GM19397 (cell line): ENCODE results near the gene ATOH8.
A peak's percentile ranks its signal among the peaks of the same experiment; 100 is the strongest.

Experiments used
- ATAC-seq: cut with Tn5 transposase; IDR thresholded peaks from one replicate; pipeline ENCODE4 v1.9.1; 2021; ENCODE audit warnings: mild to moderate bottlenecking, moderate library complexity; ENCODE audit not compliant: unreplicated experiment

ATOH8 gene

DNA sequence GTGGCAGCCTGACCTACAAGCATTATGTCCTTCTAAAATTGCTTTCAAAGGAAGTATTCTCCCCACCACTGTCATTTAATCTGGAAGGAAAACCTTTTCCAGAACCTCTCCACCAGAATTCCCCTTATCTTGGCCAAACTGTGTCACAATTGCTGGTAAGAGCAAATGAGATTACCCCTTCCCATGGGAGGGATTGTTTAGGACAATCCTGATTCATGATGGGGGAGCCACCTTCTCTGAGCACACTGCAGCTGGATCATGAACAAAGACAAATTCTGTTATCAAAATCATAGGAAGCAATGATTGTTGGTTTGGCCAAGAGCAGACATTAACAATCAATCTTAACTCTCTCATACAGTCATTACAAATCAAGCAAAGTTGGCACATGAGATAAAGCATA is 18.1 kb upstream of the ATOH8 start:
- ATAC-seq = no peak

DNA sequence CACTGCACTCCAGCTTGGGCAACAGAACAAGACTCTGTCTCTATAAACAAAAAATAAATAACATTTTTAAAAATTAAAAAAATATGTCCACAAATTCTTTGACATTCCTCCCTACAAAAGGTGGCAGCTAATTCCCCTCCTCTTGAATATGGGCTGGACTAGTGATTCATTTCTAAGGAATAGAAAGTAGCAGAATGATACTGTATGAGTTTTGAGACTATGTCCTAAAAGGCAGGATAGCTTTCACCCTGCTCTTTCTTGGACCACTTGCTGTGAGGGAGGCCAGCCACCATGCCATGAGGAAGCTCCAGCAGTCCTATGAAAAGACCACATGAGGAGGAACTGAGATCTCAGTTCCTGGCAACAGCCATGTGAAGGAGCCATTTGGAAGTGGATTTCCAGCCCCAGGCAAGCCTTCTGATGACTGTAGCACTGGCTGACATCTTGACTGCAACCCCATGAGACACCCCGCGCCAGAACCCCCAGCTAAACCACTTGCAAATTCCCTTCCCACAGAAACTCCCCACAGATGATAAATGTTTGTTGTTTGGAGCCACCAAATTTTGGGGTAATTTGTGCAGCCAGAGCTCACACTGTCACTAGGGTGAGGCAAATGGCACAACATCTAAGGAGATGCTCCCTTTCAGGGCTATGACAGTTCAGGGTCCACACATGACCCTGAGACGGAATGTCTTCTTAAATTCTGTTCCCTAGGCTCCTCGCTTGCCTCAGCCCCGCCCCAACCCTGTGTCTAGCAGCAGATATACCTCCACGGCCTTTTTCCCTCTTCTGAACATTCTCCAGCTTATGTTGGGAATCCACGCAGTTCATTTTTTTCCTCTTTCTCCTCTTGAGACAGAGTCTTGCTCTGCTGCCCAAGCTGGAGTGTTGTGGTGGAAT is 17.1 kb upstream of the ATOH8 start:
- no peak for ATAC-seq

DNA sequence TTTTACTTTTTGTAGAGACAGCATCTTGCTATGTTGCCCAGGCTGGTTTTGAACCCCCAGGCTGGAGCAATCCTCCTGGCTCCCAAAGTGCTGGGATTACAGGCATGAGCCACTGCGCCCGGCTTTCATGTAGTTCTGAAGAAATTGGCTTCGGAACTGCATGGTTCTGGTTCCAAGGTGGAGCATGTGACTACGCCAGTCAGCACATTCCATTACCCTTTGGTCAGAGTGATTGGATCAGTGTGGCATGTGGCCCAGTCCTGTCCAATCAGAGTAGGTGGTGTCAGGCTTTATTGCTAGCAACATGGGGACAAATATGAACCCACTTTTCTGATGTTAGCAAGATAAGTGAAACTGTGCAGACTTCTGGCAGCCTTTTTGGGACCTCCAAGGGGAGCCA is 16.3 kb upstream of the ATOH8 start:
- ATAC-seq = no peak

DNA sequence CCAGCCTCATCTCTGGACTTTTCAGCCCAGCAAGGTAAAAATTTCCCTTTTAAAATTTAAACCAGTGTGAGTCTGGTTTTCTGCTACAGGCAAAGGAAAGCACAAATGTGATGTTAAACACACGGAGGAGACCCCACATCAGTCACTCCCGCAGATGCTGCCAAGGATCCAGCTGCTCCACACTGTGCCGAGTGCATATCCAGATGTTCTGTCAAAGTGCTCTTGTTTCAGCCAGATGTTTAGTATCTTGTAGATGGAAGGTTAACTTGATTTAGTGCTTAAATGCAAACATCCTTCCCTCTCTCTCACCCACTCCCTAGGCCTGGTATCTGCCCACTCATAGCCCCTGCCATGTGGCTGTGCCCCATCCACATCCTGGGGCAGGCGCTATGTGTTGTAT is 15.8 kb upstream of the ATOH8 start:
- no peak for ATAC-seq

DNA sequence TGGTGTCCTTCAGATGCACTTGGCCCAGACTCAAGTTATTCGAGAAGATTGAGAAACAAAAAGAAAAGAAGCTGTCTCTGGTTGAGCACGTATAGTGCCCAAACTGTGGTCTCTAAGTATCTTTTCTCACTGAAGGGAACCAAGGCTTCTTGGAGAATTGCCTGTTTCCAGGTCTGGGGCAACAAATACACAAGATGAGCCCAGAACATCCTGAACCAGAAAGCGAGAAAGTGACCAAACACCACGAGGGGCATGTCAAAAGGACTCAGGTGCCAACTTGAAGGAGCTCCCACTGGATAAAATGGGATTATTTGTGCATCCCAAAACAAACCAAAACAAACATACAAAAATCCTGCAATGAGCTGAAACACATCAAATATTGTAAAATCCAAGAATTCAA is 13.6 kb upstream of the ATOH8 start:
- ATAC-seq = no peak

DNA sequence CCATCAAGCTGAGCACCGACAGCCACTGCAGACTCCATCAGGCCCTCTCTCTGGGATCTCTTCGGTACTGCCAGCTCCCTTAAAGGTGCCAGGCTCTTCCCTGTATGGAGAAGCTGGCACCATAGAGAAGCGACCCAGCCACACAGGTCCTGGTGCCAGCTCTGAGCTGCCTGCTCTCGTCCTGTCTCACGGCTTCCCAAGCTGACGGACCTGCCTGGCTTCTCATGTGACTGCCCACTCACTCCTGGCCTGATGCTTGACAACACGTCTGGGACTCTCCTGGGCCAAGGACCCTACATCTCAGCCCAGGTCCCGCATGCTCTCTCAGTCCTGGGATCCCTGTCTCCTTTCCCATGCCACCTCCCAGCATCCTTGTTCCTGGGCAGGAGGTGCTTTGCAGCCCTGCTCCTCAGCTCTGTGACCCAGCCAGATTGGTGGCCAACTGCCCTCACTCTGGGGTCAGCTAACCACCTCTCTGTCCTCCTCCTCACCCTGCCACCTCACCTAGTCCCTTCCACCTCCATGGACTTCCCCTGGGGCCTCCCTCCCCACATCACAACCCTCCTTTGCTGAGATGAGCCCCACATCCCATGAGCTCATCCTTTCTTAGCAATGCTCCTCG is 12.5 kb upstream of the ATOH8 start:
- no peak for ATAC-seq

DNA sequence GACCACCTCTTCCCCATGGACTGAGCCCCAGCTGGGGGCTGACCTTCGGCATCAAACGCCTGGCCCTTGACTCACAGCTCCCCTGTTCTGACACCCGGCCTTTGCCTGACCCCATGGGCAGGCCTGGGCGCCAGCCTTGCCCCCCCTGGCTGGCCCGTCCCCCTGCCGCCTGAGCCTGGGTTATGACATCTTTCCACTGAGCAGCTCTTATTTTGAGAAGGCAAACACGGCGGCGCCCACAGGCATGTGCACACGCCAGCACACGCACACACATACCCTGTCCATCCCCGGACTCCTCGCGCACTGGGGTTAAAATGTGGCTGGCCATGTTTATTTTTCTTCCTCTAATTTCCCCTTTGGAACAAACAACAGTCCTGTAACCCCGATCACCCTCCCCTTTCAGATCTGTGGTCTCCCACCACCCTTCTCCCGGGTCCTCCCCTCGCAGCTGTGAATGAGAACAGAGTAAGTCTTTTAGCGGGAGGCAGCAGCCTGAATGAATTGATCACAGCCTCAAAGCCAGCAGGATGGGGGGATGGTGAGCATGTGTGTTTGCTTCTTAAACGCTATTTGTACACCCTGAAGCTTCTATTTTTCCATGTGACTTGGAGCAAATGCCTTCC is 11.8 kb upstream of the ATOH8 start:
- no peak for ATAC-seq

DNA sequence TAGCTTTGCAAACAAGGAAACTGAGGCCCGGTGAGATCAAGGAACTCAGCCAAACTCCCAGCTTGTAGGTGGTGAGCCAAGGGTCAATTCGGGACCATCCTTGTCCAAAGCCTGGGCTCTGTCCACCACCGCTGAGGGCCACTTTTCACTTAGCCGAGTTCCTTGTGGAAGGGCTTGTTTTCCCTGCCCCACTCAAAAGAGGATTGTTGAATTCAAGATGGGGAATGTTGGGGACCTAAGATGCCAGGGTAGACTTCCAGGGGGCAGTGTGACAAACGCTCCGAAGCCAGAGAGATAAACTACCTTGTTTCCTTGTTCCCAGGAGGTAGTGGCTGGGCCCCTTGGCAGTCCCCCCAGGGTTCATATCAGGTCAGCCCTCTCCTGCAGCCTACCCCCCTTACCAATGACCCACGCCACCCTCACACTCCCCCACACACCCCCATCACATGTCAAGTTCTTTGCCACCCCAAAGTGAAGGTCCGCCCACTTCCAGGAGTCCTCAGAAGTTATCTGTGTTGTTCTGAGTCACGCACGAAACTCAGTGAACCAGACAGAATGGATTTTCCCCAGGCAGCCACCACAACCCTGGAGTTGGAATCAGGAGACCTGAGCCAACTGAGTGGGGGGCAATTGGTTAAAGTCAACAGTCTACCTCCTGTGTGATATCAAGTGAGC is 10.3 kb upstream of the ATOH8 start:
- ATAC-seq = no peak

DNA sequence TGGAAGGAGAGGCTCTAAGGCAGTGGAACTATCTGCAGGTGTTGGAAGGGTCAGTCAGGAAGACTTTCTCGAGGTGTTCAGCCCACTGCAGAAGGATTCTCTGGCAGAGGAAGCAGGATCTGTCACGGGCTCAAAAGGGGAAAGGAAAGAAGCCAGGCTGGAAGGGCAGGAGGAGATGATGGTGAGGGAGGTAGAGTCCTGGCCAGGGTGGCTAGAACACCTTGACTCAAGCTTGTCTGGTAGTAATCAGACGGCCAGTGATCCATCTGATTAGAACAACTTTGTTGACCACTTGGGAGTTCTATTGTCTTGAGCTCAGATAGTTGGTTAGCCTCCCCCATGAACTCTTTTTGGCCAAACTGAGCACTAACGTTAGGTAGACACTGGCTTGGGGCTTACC is 9.7 kb upstream of the ATOH8 start:
- no peak for ATAC-seq

DNA sequence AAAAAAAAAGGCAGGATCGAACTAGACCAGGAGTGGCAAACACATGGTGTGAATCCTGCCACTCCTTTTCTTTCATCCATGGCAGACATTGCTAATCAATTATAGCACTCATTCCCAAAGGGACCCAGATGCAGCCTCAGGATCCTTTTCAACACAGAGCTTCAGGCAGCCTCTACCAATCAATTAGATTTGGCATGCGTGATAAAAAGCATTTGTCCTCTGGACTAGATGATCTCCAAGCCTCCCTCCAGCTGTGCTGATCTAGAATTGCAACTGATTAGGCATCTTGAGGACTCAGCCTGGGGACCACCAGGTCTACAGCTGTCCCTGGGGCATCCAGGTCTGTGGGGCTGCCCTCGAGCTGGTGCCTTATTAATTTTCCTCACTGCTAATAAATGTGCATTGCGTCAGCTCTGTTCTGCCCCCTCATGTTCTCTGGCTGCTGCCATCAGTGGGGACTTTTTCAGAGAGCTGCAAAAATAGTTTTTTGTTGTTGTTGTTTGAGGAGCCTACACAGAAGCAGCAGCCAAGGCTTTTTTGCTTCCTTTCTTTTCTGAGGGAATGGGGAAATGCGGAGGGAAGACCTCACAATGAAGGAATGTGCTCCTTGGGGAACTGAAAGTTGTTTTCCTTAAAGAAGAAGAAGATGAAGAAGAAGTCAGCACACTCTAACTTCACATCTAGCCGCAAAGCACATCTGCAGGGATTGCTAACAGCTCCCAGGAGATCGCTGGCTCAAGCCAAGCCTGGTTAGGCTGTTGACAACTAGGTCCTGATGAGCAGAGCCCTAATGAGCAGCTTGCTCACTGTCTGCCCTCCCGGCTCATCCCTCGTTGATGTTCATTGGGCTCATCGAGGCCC is 8.8 kb upstream of the ATOH8 start:
- no peak for ATAC-seq

DNA sequence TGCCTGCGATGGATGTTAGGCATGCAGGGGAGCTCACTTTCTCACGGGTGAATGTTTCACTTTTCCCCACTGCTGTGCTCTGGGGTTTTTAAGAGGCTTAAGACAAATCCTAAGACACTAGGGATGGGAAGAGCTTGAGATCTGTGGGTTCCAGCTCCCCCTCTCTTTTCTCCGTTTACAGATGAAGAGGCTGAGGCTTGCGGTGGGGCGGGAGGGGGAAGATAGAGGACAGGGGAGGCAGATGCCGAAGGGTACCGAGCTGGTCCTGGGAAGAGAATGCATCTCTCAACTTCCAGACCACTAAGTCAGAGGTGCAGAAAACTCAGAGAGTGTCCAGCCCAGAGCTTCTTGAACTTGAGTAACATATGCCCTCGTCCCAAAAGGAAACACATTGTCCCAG is 8.2 kb upstream of the ATOH8 start:
- no peak for ATAC-seq

DNA sequence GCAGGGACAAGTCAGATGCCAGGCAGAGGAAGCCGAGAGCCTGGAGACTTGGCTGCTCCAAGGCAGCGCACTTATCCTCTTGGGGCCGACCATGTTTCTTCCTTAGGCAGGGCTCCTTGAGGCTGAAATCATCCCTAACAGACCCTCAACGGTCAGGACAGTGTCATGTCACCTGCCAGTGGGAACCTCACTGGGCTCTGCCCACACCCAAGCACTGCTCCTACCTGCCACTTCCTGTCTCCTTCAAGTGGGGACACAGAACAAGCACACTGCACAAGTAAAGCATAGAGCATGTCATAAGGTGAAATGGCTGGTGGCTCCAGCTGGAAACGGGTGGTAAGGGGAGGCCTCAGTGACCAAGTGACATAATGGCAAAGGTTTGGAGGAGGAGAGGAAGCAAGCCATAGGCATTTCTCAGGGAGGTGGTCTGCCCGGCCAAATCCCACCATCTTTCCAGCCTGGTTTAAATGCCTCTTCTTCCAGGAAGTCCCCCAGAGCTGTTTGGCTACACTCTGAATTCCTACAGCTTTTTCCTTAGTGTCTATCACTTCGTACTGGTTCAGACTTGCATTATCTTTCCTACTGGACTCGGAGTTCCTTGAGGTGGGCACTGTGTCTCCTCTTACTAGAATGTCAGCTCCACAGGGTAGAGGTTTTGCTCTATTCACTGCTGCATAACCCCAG is 7.3 kb upstream of the ATOH8 start:
- no peak for ATAC-seq

DNA sequence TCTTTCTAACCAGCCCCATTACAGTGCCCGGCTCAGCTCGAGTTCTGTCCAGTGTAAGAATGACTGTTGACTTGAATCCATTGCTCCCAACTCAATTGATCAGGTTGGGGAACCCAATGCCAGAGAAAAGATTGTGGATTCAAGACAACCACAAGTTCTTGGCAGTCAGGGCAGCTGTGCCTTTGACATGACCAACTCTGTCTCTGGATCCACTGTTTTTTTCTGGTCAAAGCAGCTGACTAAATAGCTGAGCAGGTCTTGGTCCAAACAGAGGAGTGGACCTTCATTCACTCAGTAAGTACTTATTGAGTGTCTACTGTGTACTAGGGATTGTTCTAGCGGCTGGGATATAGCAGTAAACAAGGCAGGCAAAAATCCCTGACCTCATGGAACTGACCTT is 6.3 kb upstream of the ATOH8 start:
- no peak for ATAC-seq

DNA sequence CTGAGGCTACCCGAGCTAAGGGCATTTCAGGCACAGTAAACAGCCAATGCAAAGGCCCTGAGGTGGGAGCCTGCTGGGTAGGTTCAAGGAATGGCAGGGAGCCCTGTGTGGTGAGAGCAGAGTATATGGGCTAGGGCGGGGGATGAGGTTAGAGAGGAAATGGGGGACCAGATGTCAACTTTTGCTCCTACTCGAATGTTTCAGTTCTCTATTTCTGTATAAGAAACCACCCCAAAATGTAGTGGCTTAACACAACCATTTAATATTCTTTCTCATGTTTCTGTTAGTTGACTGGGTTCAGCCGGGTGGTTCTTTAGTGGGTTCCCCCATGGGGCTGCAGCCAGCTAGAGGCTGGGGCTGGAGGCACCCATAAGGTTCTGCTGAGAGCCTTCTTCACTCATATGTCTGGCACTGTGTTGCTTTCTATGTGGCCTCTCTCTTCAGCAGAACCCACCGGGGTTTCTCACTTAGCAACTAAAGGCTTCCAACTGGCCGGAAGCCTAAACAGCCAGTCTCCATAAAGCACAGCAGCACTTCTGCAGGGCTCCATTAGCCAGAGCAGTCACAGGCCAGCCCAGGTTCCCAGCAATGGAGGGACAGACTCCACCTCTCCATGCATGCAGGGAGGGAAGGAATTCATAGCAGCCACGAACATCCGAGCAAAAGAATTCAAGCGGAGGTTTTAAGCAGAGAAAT is 5.6 kb upstream of the ATOH8 start:
- peak; percentile 58 for ATAC-seq

DNA sequence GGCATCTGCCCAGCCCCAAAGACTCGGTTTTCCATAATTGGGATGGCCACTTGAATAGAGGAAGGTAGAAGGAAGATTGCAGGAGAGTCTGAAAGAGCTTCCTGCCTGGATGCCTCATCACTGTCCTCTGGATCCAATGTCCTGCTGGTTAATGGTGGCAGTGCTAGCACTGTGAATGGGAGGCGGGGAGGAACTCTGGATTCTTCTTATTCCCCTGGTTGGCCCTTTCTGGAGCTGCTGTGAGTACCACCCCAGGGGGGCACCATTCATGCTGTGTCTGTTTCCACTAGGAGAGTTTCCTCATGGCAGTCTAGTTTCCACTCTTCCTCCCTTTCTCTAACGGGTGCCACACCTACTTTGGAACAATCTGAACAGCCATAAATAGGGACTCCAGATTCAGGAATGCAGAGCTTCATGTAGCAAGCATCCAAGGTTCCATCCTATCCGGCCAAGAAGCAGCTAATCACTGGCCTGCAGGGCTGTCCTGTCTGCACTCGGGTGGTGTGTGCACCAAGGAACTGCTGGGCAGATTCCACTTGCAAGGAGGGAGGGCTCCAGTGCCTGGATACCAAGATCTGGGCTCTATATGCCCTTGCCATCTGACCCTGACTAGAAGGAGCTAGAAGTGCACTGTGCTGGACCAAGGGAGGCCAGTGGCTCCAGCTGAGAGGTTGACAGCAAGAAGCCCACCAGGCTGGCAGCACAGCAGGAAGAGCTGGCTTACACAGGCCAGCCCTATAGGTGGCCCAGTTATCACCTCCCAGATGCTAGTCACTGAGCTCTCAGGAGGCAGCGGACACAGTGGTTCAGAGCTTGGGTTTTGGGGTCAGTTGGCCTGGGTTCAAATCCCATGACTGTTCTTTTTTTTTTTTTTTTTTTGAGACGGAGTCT is 4.6 kb upstream of the ATOH8 start:
- no peak for ATAC-seq

DNA sequence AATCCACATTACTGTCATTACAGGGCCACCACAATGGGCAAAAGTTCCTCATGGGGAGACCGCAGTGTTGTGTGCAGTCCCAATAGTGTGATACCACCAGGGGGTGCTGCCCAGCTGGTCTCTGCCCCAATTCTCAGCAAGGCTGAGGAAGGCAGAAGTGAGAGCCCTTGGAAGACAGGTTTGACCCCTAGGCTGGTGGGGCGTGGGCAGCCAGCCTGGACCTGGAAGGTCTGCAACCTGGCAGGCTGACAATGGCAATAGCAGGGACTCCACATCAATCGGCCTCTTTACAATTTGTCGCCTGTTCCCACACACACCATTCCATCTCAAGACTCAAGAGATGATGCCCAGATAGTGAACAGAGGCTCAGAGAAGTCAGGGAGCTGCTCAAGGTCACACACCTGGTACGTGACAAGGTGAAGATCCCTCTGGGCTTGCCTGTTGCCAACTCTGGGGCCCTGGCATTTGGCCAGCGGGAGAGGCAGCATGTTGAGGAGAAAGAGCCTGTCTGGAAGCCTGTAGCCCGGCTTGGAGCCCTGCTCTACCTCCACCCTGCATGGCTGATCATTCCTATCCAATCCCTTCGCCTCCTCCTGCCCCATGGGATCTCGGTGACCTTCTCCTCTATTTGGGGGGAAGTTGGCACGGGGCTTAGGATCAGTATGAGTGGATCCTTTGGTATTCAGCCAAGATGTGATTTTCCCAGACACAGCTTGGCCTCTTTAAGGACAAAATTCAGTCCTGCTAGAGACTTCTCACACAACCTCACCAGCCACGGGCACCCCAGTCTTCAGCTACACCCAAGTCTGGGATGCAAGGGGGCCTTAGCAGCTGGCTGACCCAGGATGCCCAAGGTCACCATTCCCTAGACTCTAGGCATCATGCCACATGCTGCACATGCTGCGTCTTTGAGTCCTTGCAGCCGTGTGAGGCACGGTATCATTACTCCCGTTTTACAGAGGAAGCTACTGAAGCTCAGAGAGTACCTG is 2.9 kb upstream of the ATOH8 start:
- no peak for ATAC-seq

DNA sequence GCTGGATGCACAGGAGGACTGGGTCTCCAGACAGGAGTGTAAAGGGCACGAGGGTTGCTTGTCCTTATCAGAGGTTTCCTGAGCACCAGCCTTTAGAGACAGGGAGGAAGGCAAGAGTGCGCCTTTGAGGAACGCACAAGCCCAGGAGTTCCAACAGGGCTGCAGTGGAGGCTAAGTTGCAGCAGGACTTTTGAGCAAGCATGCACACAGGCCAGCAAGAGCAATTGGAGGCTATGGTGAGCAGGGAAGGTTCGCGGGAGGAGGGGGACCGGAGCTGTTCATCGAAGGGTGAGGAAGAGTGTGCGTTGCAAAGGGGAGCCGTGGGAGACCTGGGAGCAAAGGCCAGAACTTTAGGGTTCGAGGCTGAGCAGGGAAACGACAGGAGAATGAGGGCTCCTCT is 2.2 kb upstream of the ATOH8 start:
- ATAC-seq = no peak
